ENCODE data around the gene GARRE1.

DNA sequence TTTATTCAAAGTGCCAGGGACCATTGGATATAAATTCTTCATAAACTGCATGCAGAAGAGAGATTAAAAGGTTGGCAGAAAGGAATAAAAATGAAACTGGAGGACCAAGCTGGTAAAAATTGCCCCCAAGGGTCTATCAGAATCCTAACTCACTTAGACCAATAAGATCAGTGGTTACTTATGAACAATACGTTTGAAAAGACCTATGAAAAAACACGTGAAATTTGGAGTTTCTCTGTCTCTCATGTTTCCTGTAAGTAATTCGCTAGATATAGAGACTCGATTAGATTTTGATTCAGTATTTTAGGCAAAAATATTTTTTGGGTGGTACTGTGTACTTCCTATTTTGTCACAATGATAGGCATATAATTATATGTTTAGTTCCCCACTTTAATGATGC, 22.9 kb downstream of the GARRE1 start:
- TF ChIP-seq, protein P1, sequence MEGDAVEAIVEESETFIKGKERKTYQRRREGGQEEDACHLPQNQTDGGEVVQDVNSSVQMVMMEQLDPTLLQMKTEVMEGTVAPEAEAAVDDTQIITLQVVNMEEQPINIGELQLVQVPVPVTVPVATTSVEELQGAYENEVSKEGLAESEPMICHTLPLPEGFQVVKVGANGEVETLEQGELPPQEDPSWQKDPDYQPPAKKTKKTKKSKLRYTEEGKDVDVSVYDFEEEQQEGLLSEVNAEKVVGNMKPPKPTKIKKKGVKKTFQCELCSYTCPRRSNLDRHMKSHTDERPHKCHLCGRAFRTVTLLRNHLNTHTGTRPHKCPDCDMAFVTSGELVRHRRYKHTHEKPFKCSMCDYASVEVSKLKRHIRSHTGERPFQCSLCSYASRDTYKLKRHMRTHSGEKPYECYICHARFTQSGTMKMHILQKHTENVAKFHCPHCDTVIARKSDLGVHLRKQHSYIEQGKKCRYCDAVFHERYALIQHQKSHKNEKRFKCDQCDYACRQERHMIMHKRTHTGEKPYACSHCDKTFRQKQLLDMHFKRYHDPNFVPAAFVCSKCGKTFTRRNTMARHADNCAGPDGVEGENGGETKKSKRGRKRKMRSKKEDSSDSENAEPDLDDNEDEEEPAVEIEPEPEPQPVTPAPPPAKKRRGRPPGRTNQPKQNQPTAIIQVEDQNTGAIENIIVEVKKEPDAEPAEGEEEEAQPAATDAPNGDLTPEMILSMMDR (IDR thresholded peaks at IDR 0.05), result no peak
- TF ChIP-seq POLR2A (IDR thresholded peaks at IDR 0.05), result no peak

Measured in heart left ventricle (tissue), 13 donors.